ENCODE data around the gene KRT3.

DNA sequence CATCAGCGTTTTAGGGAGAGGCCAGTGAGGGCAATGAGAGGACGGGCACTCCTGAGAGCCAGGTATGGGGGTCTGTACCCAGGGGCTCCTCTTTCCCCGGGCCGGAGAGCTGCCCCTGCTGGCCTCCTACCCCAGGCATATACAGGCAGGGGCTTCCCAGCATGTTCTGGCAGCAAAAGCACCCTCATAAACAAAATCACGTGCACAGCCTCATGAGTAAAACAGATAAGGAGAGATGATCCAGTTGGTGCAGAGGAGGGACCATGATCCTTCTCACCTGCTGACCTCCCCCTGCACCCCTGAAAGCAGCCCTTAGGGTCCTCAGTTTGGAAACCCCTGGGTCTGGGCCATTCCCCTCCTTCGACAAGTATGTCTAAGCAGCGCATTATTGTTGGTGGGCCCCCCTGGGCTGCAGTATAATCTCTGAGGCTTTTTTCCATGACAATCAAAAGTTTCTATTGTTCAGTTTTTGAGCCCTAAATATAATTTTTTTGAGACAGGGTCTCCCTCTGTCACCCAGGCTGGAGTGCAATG, 23.0 kb upstream of the KRT3 start:
- TF ChIP-seq CTCF (IDR thresholded peaks at IDR 0.05; ENCODE audit: borderline replicate concordance, extremely low read depth, low read length, poor library complexity, severe bottlenecking) (no peak), EZH2 (IDR thresholded peaks at IDR 0.05; ENCODE audit: borderline replicate concordance, low read depth, low read length, severe bottlenecking) (no peak)
